CD1c-positive myeloid dendritic cell (primary cell): ENCODE data around the gene TNFSF8.

Experiments used
- DNase-seq: peaks from one replicate; pipeline ENCODE4 v3.0.0-alpha.2; 2016; ENCODE audit errors: extremely low spot score

TNFSF8 gene

GRCh38 chr9:114930056-114930812, at the start of gene TNFSF8:
TNFSF8 (minus strand) TSS chr9:114930591; CDS start chr9:114930303, 288 bp downstream.
- peak; percentile 83 for DNase-seq

- peak; percentile 38 for DNase-seq
Measured at GRCh38 chr9:114973216-114973615, 42.8 kb upstream of the TNFSF8 start.

- DNase-seq, result no peak
Measured at GRCh38 chr9:114972510-114973136, 42.2 kb upstream of the TNFSF8 start.

- no peak for DNase-seq
Measured at GRCh38 chr9:114969269-114969668, 38.9 kb upstream of the TNFSF8 start.

GRCh38 chr9:114968671-114969070, 38.3 kb upstream of the TNFSF8 start:
- DNase-seq, result peak; percentile 77

- DNase-seq, result no peak
Measured at GRCh38 chr9:114965564-114965963, 35.2 kb upstream of the TNFSF8 start.

GRCh38 chr9:114962809-114963208, 32.4 kb upstream of the TNFSF8 start:
- no peak for DNase-seq

GRCh38 chr9:114960276-114960675, 29.9 kb upstream of the TNFSF8 start:
- DNase-seq, result no peak

- peak; percentile 70 for DNase-seq
Measured at GRCh38 chr9:114958844-114959235, 28.4 kb upstream of the TNFSF8 start.

- peak; percentile 95 for DNase-seq
Measured at GRCh38 chr9:114958021-114958843, 27.8 kb upstream of the TNFSF8 start.

GRCh38 chr9:114957558-114957957, 27.2 kb upstream of the TNFSF8 start:
- no peak for DNase-seq

GRCh38 chr9:114954956-114955582, 24.7 kb upstream of the TNFSF8 start:
- peak; percentile 65 for DNase-seq

- peak; percentile 88 for DNase-seq
Measured at GRCh38 chr9:114953959-114954358, 23.6 kb upstream of the TNFSF8 start.

GRCh38 chr9:114953046-114953445, 22.7 kb upstream of the TNFSF8 start:
- no peak for DNase-seq

GRCh38 chr9:114950761-114951160, 20.4 kb upstream of the TNFSF8 start:
- DNase-seq, result no peak

GRCh38 chr9:114947058-114947457, 16.7 kb upstream of the TNFSF8 start:
- DNase-seq, result no peak

- DNase-seq, result peak; percentile 71
Measured at GRCh38 chr9:114945616-114946412, 15.4 kb upstream of the TNFSF8 start.

- DNase-seq, result no peak
Measured at GRCh38 chr9:114941376-114941775, 11.0 kb upstream of the TNFSF8 start.

- peak; percentile 44 for DNase-seq
Measured at GRCh38 chr9:114938687-114939575, 8.5 kb upstream of the TNFSF8 start.

GRCh38 chr9:114937516-114937915, 7.1 kb upstream of the TNFSF8 start:
- peak; percentile 63 for DNase-seq
